CD4-positive, alpha-beta T cell treated with Interleukin-6 at 100 ng/mL for 8 hours (primary cell): ENCODE results near the gene PCID2.
"Not testable (repeated sequence)": the region's sequence is repeated elsewhere in the genome, so short reads cannot be mapped to it uniquely, and the experiment has no call there.

Experiments used
- DNase-seq: peaks from one replicate; pipeline ENCODE4 v3.0.0-alpha.2; 2020; ENCODE audit warnings: mixed read lengths, low spot score

The PCID2 gene

GRCh38 chr13:113208421-113209335 lies at the start of gene PCID2:
TSS of gene PCID2 (minus strand) at chr13:113208669. CDS start at chr13:113208634, 35 bp downstream.
- DNase-seq: peak; percentile 86

DNA sequence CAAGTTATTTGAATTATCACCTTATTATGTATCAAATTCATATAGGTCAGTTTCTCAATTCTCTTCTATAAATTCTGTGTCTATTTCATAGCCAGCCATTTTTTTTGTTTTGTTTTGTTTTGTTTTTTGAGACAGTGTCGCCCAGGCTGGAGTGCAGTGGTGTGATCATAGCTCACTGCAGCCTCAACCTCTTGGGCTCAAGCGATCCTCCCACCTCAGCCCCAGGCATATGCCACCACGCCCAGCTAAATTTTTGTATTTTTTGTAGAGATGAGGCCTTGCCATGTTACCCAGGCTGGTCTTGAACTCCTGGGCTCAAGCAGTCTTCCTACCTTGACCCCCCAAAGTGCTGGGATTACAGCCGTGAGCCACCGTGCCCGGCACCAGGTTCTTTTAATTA lies 49.4 kb upstream of the PCID2 start:
- DNase-seq: not testable (repeated sequence)

- no peak for DNase-seq
These were observed 44.1 kb upstream of the PCID2 start for GRCh38 chr13:113252516-113253095.

- DNase-seq: no peak
These were observed 37.7 kb upstream of the PCID2 start for GRCh38 chr13:113245849-113246796.

GRCh38 chr13:113243847-113244246 lies 35.4 kb upstream of the PCID2 start:
- no peak for DNase-seq

DNA sequence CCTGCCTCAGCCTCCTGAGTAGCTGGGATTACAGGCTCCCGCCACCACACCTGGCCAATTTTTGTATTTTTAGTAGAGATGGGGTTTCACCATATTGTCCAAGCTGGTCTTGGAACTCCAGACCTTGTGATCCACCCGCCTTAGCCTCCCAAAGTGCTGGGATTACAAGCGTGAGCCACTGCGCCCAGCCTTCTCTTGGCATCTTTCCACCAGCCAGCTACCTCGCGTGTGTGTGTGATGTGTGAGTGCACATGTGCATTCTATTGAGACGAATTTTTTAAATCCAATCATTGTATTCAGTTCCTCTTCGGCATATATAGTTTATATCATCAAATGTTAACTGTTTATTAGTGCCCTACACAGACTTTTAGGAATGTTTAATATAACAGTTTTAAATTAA lies 33.2 kb upstream of the PCID2 start:
- DNase-seq: not testable (repeated sequence)

- DNase-seq: no peak
These were observed 31.5 kb upstream of the PCID2 start for GRCh38 chr13:113239986-113240385.

DNA sequence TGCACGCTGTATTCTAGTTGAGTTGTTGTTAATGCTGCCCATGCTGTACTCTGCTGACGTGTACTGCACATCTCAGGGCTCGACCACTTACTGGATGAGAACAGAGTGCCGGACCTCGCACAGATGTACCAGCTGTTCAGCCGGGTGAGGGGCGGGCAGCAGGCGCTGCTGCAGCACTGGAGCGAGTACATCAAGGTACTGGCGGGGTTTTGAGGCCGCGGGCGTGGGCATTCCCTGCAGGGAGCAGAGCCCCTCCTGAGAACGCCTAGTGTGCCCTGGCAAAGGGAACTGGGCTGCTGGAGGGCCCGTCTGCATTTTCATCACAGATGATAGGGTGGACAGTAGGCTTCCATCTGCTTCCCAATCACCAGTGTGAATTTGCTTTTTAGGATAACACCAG lies 30.9 kb upstream of the PCID2 start:
- no peak for DNase-seq

DNA sequence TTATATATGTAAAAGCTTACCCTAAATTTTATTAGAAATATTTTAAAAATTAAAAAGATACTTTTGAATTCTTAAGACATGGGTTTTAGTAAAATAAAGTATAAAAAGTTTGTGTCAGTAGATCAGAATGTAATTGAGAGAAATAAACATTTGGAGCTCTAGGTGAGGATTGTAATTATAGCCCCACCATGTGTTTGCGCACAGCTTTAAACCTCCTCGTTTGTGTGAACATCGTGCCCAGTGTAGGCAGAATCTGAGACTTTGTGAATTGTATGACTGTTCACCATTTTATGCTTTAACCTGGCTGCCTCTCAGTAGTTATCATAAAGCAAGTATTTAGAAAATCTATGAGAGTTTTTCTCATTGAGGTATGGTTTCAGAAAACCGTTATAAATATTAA lies 30.1 kb upstream of the PCID2 start:
- DNase-seq: no peak

- DNase-seq: no peak
These were observed 24.6 kb upstream of the PCID2 start for GRCh38 chr13:113233101-113233500.

- DNase-seq: no peak
These were observed 23.9 kb upstream of the PCID2 start for GRCh38 chr13:113232208-113233003.

- no peak for DNase-seq
These were observed 23.1 kb upstream of the PCID2 start for GRCh38 chr13:113231306-113232207.

GRCh38 chr13:113229791-113230190 lies 21.3 kb upstream of the PCID2 start:
- DNase-seq: no peak

DNA sequence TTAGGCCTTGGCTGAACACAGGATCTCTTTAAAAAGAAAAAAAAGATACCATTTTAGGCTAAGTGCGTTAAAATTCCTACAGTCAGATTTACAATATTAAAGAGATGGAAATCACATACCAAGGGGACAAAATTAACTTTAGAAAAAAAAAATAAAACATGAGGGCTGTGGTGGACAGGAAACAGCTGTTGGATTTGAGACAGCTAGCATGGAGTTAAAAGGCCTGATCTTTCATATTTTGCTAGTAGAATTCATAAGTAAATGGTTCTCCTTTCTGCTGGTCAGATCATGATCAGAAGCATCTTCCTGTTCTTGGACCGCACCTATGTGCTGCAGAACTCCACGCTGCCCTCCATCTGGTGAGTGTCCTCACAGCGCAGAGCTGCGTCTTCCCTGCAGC lies 20.7 kb upstream of the PCID2 start:
- no peak for DNase-seq

DNA sequence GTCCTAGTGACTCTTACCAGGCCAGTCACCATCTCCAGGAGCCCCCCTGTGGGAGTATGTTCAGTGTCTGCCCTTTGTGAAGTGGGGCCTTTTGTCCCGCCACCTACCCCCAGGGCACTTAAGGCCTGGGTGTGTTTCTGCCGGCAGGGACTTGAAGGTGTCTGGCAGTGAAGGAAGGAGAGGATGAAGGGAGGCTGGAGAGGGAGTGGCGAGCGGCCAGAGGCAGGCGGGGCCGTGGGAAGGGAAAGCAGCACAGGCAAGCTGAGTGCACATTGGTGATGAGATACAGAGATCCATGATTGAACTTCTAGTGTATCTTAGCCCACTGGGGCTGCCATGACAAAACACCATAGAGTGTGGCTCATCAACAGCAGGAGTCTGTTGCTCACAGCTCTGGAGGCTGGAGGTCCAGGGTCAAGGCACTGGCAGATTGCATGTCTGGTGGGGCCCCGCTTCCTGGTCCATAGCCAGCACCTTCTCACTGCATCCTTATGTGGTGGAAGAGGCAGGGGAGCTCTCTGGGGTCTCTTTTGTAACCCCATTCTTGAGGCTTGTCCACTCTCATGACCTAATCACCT lies 18.5 kb upstream of the PCID2 start:
- no peak for DNase-seq

- no peak for DNase-seq
These were observed 17.0 kb upstream of the PCID2 start for GRCh38 chr13:113225515-113225914.

DNA sequence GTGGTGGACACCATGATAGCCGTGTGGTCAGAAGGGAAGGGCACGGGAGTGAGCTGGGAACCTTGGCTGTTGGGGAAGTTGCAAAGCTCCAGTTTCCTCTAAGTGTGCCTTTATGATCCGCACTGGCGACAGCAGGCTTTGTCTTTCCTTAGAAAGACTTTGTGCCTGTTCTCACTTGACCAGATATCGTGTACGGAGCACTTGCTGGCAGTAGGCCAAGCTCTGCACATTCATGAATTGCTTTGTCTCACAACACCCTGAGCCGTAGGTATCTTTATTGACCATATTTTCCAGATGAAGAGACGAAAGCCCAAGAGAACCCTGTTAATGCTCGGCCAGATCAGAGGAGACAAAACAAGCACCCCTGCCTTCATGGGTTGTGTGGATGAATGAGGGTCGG lies 16.0 kb upstream of the PCID2 start:
- DNase-seq: no peak

DNA sequence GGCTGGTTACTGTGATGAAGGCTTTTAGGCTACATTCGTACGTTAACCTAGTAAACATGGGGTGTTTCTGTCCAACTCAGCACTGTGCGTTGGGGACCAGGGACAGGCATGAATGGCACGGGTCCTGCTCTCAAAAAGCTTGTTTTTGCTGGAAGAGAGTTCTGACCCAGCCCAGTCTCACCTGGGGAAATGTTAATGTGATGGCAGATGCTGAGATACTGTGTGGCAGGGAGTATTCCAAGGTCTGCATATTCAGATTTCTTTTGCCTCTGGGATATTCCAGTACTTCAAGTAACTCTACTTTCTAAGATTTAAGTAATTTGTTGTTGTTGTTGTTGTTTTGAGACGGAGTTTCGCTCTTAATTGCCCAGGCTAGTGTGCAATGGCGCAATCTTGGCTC lies 14.6 kb upstream of the PCID2 start:
- DNase-seq: no peak

- DNase-seq: no peak
These were observed 12.4 kb upstream of the PCID2 start for GRCh38 chr13:113220877-113221276.

DNA sequence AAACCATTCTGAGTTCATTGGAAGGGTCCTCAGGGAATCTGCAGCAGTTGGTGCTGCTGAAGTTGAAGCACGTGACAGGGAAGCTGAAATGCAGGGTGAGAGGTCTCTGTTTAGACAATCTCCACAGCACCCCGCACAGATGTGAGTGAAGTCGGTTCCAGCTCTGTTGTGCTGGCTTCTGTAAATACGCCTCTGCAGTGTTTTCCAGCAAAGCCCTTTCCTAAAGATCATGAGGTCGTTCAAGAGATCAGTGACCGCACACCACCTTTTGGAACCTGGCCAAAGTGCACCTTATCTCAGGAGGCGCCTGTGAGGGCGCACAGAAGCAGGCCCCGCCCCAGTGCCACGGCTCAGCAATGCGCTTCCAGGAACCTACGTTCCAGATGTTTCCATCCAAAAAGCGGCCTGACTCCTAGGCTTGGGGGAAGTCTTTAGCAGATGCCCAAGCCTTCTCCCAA lies 11.7 kb upstream of the PCID2 start:
- no peak for DNase-seq
